SU-DHL-6 (cell line): ENCODE measurements around the gene TMEM43.

Experiments used
- H2AFZ ChIP-seq: fragments of 200-600 bp; sonication (generic); 2 replicates; pipeline ENCODE4 v1.6.1; 2014; ENCODE audit warnings: low read depth, mild to moderate bottlenecking, moderate library complexity, mixed read lengths, antibody characterized with exemption, low read length; ENCODE audit not compliant: severe bottlenecking
- H3F3A ChIP-seq: fragments of 200-600 bp; shearing (Covaris generic); 2 replicates; pipeline ENCODE4 v1.6.0; 2016; ENCODE audit warnings: antibody characterized with exemption, mild to moderate bottlenecking; ENCODE audit not compliant: insufficient read depth
- H3K27ac ChIP-seq: fragments of 200-600 bp; sonication (generic); 2 replicates; pipeline ENCODE4 v1.5.1; 2016; ENCODE audit warnings: low read depth, mild to moderate bottlenecking, low read length, moderate library complexity, mixed read lengths
- H3K27me3 ChIP-seq: fragments of 200-600 bp; sonication (generic), shearing (Covaris generic); 2 replicates; pipeline ENCODE4 v1.6.0; 2014; ENCODE audit warnings: mild to moderate bottlenecking, low read length
- H3K36me3 ChIP-seq: fragments of 200-600 bp; sonication (generic); 2 replicates; pipeline ENCODE4 v1.6.1; 2014; ENCODE audit warnings: mild to moderate bottlenecking, low read length, mixed read lengths
- H3K4me2 ChIP-seq: fragments of 300-600, 200-600 bp; shearing (Covaris generic), sonication (generic); 2 replicates; pipeline ENCODE4 v1.6.0; 2014; ENCODE audit warnings: low read length, low read depth, mild to moderate bottlenecking; ENCODE audit not compliant: poor library complexity, severe bottlenecking
- H3K4me3 ChIP-seq: fragments of 200-600 bp; sonication (generic); 2 replicates; pipeline ENCODE4 v1.5.1; 2014; ENCODE audit warnings: antibody characterized with exemption, low read length, mild to moderate bottlenecking, mixed read lengths; ENCODE audit not compliant: insufficient read depth, poor library complexity, severe bottlenecking
- H3K79me2 ChIP-seq: fragments of 200-600 bp; sonication (generic); 2 replicates; pipeline ENCODE4 v1.6.1; 2014; ENCODE audit warnings: mild to moderate bottlenecking, low read length, moderate library complexity; ENCODE audit not compliant: insufficient read depth
- H3K9ac ChIP-seq: fragments of 200-600 bp; sonication (generic); 2 replicates; pipeline ENCODE4 v1.7.0; 2014; ENCODE audit warnings: mild to moderate bottlenecking, low read length
- H3K9me2 ChIP-seq: fragments of 200-600 bp; sonication (generic); replicated peaks from 2 replicates; pipeline ENCODE4 v1.6.1; 2014; ENCODE audit warnings: low read length; ENCODE audit not compliant: insufficient read depth
- H3K9me3 ChIP-seq: fragments of 200-600 bp; sonication (generic); 2 replicates; pipeline ENCODE4 v1.6.1; 2014; ENCODE audit warnings: low read length, mixed read lengths; ENCODE audit not compliant: insufficient read depth
- H4K20me1 ChIP-seq: fragments of 200-600 bp; sonication (generic); 2 replicates; pipeline ENCODE4 v1.6.1; 2014; ENCODE audit warnings: low read depth, mild to moderate bottlenecking, antibody characterized with exemption, low read length, moderate library complexity, mixed read lengths
- EZH2phosphoT487 ChIP-seq: fragments of 200-600 bp; sonication (generic), shearing (Covaris generic); conservative IDR thresholded peaks from 2 replicates; pipeline ENCODE4 v1.6.1; 2018; ENCODE audit warnings: mild to moderate bottlenecking, antibody characterized with exemption, low read length, moderate library complexity, mixed read lengths
- TF ChIP-seq, protein P1 (sequence below): fragments of 200-600 bp; sonication (generic); IDR thresholded peaks from one replicate; pipeline ENCODE4 v1.5.1; 2017; ENCODE audit warnings: antibody characterized with exemption, mild to moderate bottlenecking, low read length, moderate library complexity; ENCODE audit not compliant: insufficient read depth, poor library complexity, severe bottlenecking

The TMEM43 gene

DNA sequence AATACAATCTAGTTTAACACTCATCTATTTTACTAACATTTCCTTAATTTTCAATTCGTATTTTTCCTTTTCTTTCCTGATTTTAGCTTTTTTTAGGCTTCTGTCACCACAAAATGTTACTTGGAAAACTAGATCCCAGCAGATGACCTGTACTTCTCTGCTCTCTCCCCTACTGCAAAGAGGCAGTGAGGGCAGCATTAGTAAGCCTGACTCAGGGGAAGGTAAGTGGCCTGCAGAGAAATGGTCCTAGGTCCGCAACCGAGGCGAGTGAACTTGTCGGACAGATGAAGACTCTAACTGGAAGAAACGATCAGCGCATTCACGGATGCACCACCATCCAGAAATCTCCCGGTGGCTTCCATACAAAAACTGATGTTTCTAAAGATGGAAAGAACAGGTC, 20.4 kb downstream of the TMEM43 start:
- H3K9me2 ChIP-seq: no peaks in the 10 kb centered on the region
- TF ChIP-seq, protein P1, sequence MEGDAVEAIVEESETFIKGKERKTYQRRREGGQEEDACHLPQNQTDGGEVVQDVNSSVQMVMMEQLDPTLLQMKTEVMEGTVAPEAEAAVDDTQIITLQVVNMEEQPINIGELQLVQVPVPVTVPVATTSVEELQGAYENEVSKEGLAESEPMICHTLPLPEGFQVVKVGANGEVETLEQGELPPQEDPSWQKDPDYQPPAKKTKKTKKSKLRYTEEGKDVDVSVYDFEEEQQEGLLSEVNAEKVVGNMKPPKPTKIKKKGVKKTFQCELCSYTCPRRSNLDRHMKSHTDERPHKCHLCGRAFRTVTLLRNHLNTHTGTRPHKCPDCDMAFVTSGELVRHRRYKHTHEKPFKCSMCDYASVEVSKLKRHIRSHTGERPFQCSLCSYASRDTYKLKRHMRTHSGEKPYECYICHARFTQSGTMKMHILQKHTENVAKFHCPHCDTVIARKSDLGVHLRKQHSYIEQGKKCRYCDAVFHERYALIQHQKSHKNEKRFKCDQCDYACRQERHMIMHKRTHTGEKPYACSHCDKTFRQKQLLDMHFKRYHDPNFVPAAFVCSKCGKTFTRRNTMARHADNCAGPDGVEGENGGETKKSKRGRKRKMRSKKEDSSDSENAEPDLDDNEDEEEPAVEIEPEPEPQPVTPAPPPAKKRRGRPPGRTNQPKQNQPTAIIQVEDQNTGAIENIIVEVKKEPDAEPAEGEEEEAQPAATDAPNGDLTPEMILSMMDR: no peak
- no peak for TF ChIP-seq EZH2phosphoT487
- no peak overlapping the region for H3K9ac ChIP-seq
- no peaks in the 10 kb centered on the region for H3F3A ChIP-seq
- H2AFZ ChIP-seq: no peak overlapping the region
- no peak overlapping the region for H3K4me2 ChIP-seq
- H4K20me1 ChIP-seq: no peaks in the 10 kb centered on the region
- no peaks in the 10 kb centered on the region for H3K79me2 ChIP-seq
- H3K9me3 ChIP-seq: no peaks in the 10 kb centered on the region
- no peak overlapping the region for H3K27ac ChIP-seq
- no peak overlapping the region for H3K4me3 ChIP-seq
- no peaks in the 10 kb centered on the region for H3K27me3 ChIP-seq
- no peaks in the 10 kb centered on the region for H3K36me3 ChIP-seq

DNA sequence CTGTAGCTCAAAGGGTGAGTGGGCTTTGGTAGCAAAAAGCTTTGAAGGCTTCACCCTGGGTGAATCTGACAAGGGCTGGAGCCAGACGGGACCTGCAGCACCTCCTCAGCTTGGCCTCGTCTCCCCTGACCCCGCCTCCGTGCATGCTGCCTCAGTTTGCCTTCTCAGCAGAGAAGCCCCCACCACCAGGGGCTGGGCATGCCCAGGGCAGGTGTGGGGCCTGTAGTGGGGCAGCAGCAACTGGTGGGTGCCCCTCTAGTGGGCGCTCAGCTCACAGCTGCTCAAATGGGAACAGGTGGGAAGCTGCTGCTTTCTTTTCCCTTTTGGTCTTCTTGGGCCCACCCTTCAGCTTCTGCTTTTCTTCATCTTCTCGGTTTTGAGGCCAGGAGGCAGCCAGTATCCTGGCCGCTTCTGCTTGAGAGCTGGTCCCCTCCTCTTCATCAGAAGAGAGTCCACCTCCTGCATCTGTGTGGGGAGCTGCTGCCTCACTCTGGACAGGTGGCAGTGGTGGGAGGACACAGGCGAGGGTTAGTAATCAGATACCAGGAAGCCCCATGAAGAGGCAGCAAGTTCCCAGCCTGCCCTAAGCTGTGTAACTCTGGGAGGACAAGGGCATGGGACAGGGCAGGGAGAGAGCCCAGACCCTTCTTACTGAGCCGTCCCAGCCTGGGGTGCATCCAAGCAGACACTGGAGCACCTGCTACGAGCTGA, 21.0 kb downstream of the TMEM43 start:
- Histone ChIP-seq H3K9ac (no peak overlapping the region), H3K4me2 (no peak overlapping the region), H3K36me3 (no peaks in the 10 kb centered on the region), H3K79me2 (no peaks in the 10 kb centered on the region), H3F3A (no peaks in the 10 kb centered on the region), H4K20me1 (no peaks in the 10 kb centered on the region), H3K9me2 (no peaks in the 10 kb centered on the region), H3K4me3 (no peak overlapping the region), H3K9me3 (no peaks in the 10 kb centered on the region), H3K27ac (no peak overlapping the region), H3K27me3 (no peaks in the 10 kb centered on the region), H2AFZ (no peak overlapping the region)
- TF ChIP-seq, protein P1: no peak
- TF ChIP-seq EZH2phosphoT487: no peak

DNA sequence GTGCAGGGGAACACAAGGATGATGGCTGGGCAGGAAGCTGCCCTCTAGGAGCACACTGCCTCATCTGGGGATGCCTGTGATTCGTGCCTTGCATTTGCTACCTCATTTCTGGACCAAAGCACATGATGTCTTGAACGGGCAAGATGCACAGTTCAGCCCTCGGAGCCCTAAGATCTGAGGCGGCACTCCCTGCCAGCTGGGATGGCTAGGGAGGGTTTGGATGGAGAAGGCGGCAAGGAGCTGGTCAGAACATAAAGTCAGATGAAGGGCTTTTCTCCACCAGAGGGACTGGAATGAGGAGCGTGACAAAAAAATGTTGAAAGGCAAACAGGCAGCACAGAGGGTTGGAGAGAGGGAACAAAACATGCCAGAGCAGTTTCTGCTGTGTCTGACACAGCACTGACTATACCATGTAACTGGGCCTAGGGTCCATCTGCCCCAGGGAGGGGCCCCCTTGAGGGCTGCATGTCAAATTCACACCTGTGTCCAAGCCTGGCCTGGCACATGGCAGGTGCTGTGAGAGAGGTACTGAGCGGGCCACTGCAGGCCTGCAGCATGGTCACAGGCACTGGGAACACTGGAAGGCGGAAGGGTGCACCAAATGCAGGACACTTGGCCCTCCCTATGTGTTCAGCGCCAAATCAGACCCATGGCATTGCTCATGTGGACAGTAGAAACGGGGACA, 21.7 kb downstream of the TMEM43 start:
- Histone ChIP-seq H3K27me3 (no peaks in the 10 kb centered on the region), H3K9ac (no peak overlapping the region), H2AFZ (no peak overlapping the region), H3K27ac (no peak overlapping the region), H3K4me3 (no peak overlapping the region), H3K9me3 (no peaks in the 10 kb centered on the region), H3F3A (no peaks in the 10 kb centered on the region), H3K36me3 (no peaks in the 10 kb centered on the region), H3K79me2 (no peaks in the 10 kb centered on the region), H3K4me2 (no peak overlapping the region), H4K20me1 (no peaks in the 10 kb centered on the region), H3K9me2 (no peaks in the 10 kb centered on the region)
- TF ChIP-seq, protein P1: no peak
- TF ChIP-seq EZH2phosphoT487: no peak
